Right renal cortex interstitium (tissue), 3 donors: ENCODE results near the gene KLK14. TPM values are rescaled to one million over a fixed set of nuclear protein-coding genes. Genes with fewer than 3 reads are reported as not detected.

Source experiments
- DNase-seq, 3 donors: peaks; one replicate each; pipeline ENCODE4 v3.0.0-alpha.2; 2013; ENCODE audit warnings: low read depth in 3 of 3, low spot score in 2 of 3
- polyA plus RNA-seq, 3 donors: library from polyadenylated mRNA; unstranded; fragments of 120-200 nt; gene quantifications; one replicate each; pipeline ENCODE4 v1.2.1, GENCODE V29; 2013; ENCODE audit not compliant: insufficient read length in 3 of 3

Gene KLK14
- polyA plus RNA-seq, 3 donors = 0.14 to 0.17 (median 0.15) TPM

DNA sequence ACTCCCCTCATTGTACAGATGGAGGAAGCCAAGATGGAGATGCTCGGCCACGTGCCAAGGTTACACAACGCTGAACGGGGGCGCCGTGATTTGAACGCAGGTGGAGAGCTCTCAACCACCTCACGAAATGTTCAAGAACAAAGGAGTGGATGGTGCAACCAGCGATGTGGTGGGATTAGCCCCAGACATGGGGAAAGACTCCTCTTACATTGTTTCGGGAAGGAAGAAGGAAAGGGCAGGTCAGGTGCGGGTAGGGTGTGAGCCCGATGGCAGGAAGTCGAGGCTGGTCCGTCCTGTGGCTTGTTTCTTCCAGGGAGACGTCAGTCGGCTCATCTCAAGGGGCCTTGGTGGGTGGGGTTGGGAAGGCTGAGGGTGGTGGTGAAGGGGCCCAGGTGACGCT is 7.1 kb upstream of the KLK14 start:
- DNase-seq = no peak

DNA sequence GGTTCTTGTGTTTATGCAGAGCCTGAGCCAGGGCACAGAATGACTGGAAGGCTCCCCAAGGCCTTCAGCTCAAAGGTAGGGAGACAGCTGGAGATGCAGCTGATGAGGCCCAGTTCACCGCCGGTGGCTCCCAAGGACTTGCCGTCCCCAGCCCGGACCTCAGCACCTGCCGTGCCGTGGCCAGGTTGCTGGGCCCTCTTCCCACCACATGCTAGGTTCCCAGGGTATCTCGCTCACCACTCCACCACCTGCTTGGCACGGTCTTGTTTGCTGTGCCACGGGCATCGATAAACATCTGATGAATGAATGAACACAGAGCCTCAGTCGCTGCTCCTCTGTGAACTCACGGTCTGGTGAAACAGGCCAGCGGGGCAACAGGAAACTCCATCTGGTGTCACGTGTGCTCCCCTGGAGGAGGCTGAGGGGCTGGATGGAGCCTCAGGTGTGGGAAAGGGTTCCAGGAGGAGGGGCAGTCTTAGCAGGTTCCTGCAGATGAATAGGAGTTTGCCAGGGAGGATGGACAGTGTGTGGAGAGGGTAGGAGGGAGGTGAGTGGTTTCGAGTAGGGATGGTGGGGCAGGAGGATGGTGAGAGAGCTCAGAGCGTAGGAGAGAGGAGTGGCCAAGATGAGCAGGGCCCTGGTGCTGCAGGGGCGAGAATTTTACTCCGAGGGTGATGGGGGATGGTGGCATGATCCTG is 3.6 kb upstream of the KLK14 start:
- DNase-seq = no peak

- no peak for DNase-seq
Observed at GRCh38 chr19:51084505-51084904, 1.8 kb upstream of the KLK14 start.

DNA sequence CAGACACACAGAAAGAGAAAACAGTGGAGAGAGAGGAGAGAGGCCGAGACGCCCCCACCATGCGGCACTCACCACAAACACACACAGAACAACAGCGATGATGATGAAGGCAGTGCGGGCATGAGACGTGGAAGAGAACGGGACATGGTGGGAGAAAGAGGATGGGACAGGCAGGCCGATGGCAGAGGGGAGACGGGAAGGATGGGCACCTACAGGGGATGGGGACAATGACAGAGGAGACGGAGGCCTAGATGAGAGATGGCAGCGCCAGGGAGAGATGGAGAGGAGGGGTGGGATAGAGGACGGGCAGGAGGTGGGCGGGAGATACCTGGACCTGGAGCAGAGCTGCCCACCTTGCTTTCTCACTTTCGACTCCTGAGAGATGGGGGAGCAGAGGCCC is 1.1 kb upstream of the KLK14 start:
- DNase-seq = no peak

- DNase-seq = no peak
Observed at GRCh38 chr19:51083181-51083580, 494 bp upstream of the KLK14 start.

DNA sequence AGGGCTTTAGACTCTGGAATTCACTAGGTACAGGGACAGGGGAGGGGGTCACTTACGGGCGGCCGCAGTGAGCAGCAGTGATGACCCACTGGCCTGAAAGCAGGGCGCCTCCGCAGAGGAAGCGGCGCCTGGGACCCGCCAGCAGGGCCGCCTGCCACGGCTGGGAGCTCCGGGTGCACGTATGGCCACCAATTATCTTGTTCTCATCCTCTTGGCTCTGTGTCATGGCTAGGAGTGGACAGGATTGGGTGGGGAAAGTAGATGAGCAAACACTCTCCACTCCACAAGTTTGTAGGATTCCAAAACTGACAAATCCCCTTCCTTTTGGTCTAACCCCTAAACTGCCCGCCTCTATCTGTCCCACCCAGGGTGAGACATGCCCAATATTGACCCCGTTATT is 1.2 kb downstream of the KLK14 start:
- DNase-seq = no peak

DNA sequence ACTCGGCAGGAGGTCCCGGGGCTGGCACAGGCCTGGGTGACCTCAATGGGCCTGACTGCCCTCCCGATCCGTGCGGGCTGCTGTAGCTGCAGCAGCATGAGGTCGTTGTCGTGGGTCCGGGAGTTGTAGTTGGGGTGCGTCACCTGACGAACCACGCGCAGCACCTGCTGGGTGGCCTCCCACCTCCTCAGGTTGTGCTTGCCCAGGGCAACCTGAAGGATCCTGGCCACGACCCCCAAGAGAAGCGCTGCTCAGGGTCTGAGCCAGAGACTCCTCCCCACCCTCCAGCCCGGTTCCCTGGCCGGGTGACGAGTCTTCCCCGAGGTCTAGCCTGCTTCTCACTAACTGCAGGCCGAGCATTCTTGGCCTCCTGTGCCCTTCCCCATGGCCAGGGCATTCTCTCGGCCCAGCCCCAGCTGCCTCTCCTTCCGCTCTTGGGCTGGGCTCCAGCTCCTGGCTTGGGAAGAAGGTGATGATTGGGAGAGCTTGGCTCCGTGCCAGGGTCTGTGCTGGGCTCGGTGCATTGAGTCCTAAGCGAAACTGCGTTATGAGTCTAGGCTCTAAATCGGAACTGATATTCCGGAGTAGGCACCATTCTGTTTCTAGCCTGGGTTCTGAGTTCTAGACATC is 3.1 kb downstream of the KLK14 start:
- DNase-seq = no peak

DNA sequence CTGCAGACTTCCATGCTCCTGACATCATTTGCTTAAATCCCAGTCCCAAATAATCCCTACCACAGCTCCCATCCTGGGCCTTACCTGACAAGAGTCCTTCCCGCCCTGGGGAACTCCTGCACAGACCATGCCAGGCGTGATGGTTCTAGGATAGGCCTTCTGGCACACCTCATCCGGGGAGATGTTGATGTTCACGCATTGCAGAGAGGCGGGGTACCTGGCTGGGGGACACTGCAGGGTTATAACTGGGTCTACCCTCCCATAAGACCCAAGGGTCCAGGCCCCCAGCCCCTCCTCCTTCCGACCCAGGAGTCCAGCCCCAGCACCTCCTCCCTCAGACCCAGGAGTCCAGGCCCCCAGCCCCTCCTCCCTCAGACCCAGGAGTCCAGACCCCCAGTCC is 4.0 kb downstream of the KLK14 start:
- no peak for DNase-seq

GRCh38 chr19:51078104-51078503 is 4.6 kb downstream of the KLK14 start:
- DNase-seq = no peak

DNA sequence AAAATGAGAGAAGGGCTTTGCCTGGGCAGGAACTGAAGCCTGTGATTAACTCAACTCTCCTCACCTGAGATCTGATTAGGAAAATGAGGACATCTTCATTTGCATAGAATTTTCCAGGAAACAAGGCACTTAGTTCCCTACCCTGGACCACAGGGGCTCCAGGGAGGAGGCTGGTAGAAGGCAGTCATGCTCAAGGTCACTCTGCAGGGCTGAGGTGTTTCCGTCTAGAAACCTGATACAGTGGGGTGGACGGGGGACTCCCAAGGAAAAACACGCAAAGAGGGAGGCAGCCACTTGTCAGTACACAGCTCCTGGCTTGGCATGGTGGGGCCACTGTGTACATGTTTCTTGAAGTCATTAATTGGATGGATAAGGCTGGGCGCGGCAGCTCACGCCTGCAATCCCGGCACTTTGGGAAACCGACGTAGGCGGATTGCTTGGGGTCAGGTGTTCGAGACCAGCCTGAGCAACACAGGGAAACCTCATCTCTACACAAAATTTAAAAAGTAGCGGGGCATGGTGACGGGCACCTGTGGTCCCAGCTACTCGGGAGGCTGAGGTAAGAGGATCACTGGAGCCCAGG is 6.0 kb downstream of the KLK14 start:
- DNase-seq = no peak

GRCh38 chr19:51075998-51076397 is 6.7 kb downstream of the KLK14 start:
- no peak for DNase-seq

GRCh38 chr19:51071095-51071405 is 11.6 kb downstream of the KLK14 start:
- no peak for DNase-seq

- DNase-seq = no peak
Observed at GRCh38 chr19:51070334-51071094, 12.2 kb downstream of the KLK14 start.

DNA sequence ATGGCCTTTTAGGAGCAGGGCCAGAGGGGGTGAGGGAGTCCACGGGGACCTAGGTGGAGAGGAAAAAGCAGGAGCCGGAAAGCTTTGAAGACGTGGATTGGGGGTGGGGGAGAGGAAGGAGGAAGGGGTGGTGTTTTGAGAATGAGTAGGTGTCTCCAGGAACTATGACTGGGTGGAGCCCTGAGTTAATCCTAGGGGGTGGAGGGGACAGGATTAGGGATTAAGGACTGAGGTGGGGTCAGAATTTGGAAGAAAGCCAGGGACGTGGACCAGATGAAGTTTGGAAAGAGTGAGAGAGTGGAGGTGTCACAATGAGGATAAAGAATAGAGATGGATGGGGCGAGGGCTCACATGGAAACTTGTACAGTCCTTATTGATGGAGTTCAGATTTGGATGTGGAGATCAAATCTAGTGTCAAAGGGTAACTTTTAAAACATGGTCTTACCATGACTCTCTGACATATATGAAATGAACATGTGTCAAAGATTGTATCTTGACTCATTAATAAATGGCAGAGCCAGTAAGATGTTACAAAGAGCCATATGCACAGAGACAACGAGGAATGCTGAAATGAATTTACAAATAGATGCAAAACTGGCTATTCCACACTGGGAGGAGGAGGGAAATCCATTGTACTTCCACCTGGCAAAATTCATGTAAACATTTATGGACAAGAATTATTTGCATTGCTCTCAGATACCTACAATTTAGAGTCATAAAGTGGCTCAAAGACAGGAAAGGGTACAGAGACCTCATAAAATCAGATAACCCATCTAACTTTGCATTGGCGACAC is 16.1 kb downstream of the KLK14 start:
- DNase-seq = no peak

DNA sequence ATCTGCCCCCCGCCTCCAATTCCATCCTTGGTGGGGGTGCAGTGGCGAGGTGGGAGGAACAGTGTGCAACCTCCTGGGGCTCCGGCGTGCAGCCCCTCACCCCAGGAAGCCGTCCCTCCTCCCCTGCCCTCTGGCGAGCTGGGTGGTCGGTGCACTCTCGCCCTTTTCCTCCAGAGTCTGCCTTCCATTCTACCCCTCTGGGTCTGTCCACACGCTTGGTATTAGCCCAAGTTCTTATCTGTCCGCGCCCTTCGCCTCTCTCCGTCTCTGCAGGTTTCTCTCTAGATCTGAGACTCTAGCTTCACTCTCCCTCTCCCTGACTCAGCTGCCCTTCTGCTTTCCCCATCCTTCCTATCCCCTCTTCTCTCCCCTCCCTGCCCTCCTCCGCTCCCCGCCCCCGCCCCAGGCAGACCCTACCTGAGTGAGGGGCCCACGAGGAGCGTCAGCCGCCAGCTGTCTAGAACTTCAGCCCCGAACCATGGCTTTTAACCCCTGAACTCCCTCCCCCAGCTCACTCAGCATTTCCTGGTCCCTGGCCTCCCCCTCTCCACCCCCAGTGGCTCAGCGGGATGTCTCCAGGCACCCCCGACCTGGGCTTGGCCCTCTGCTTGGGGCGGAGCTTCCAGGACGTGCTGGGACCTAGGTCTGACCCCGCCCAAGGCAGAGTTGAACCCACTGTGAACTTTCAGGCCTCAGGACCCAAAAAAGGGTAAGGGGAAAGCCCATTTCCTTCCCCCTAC is 17.3 kb downstream of the KLK14 start:
- DNase-seq = no peak

- DNase-seq = no peak
Observed at GRCh38 chr19:51064534-51065220, 18.0 kb downstream of the KLK14 start, which contains the start of gene KLK13. Gene KLK13, minus strand, starts transcription at chr19:51065092. Its CDS starts 25 bp downstream, at chr19:51065067.

- DNase-seq = no peak
Observed at GRCh38 chr19:51063664-51064063, 19.0 kb downstream of the KLK14 start.

DNA sequence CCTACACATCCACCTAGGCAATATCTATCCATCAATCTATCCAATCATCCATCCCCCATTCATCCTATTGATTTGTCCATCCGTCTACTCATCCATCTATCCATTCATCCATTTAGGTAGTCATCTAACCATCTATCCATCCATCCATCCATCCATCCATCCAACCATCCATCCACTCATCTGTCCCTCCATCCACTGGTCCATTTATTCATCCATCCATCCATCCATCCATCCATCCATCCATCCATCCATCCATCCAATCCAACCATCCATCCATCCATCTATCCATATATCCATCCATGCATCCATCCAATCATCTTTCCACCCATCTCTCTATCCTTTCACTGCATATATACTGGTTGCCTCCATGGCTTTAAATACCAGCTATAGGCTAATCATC is 21.7 kb downstream of the KLK14 start:
- DNase-seq = no peak

- no peak for DNase-seq
Observed at GRCh38 chr19:51060336-51060735, 22.4 kb downstream of the KLK14 start.

GRCh38 chr19:51059715-51060114 is 23.0 kb downstream of the KLK14 start:
- no peak for DNase-seq
